Stimulated activated CD4-positive, alpha-beta T cell treated with anti-CD3 and anti-CD28 coated beads, Interleukin-12 subunit alpha, Interleukin-12 subunit beta, amount 100 ng/mL, for 4 hours (primary cell): Measurements from ENCODE around the gene FARS2.

Source experiments
- DNase-seq: peaks from one replicate; pipeline ENCODE4 v3.0.0-alpha.2; 2020

The FARS2 gene

DNA sequence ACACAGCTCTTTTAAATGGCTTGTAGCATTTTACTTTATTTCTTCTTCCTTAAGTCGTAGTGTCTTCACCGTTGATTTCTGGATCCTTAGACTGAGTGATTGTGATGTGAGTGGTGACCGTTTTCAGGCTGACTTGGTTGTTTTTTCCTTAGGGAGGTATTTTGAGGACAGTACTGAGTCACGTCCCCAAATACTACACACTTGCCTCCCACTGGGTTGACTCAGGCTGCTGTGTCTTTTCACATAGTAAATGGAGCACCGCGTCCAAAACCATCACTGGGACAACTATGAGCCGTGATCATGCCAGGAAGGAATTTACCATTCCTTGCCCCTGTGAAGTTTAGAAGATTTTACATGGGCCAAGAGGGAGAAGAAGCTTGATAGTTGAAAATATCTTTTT, 174.1 kb downstream of the FARS2 start:
- DNase-seq, result no peak

- no peak for DNase-seq
Measured at GRCh38 chr6:5438922-5439584, 177.7 kb downstream of the FARS2 start.

DNA sequence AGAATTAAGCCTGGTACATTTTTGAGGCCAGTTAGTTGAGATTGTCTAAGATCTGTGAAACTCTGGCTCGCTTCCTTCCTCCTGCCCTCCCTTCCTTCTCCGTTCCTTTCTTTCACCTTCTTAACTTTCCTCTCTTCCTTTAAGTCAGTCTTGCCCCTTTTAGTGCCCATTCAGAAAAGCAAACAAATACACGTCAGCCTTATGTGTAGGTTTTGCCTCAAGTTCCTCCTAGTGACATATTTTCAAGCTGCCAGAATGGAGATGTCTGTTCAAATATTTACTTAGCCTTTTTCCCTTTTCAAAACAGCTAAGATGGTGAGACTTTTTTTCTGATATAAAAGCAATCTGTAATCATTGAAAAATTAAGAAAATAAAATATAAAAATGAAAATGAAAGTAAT, 178.4 kb downstream of the FARS2 start:
- DNase-seq, result no peak

DNA sequence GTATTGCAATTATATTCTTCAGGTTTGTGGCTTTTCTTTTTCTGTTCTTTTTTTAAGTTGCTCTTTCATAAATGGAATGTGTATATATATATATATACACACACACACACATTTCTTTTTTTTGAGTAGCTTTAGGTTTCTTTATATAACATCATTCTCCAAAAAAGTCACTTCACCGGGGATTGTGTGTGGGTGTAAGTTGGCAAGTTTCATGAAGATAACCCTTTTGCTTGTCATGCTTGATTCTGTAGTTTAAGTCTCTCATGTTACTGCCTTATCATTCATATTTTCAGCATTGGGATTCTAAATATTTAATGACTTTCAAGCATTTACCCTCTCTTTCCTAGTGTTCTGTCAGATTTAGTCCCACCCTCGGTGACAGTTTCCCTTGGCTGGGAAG, 181.0 kb downstream of the FARS2 start:
- no peak for DNase-seq

- no peak for DNase-seq
Measured at GRCh38 chr6:5442916-5443315, 181.6 kb downstream of the FARS2 start.

GRCh38 chr6:5443491-5443890, 182.2 kb downstream of the FARS2 start:
- no peak for DNase-seq

GRCh38 chr6:5446362-5447075, 185.2 kb downstream of the FARS2 start:
- no peak for DNase-seq

- no peak for DNase-seq
Measured at GRCh38 chr6:5447921-5448320, 186.6 kb downstream of the FARS2 start.

- no peak for DNase-seq
Measured at GRCh38 chr6:5450073-5450472, 188.8 kb downstream of the FARS2 start.

GRCh38 chr6:5453546-5453945, 192.2 kb downstream of the FARS2 start:
- no peak for DNase-seq

DNA sequence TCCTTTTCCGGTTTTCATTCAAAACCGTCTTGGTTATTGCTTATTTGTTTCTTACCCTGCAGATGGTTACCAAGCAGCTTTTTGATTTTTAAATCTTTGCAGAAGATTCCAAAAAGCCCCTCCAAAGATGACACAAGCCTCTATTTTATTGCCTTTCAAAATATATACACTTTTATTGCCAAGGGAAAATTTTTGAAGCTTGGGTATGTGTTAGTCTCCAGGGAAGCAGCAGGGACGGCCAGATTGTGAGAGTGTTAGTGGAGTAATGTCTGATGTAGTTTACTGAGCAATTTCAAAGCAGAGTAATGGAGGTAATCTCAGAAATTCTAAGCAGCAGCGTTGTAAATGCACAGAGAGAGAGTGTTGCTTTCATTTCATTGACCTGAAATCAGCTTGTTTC, 193.8 kb downstream of the FARS2 start:
- DNase-seq, result no peak

DNA sequence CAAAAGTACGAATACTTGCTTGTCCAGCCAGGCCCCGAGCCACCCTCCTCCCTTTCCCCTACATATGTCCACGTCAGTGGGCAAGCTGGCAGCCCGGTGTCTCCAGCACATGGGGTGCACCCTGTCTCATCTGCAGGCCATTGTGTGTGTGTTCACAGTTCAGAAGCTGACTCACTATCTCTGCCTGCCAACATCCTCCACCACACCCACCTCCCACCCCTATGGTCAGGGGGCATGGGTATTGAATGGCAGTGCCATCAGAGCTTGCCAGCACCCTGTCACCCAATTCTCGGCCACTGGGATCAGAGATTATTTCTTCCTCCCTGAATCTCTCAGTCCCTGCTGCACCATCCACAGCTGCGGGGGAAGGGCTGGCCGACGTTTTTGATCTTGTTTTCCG, 195.7 kb downstream of the FARS2 start:
- DNase-seq, result no peak

- DNase-seq, result no peak
Measured at GRCh38 chr6:5457983-5458683, 196.8 kb downstream of the FARS2 start.

GRCh38 chr6:5459346-5459745, 198.0 kb downstream of the FARS2 start:
- no peak for DNase-seq

DNA sequence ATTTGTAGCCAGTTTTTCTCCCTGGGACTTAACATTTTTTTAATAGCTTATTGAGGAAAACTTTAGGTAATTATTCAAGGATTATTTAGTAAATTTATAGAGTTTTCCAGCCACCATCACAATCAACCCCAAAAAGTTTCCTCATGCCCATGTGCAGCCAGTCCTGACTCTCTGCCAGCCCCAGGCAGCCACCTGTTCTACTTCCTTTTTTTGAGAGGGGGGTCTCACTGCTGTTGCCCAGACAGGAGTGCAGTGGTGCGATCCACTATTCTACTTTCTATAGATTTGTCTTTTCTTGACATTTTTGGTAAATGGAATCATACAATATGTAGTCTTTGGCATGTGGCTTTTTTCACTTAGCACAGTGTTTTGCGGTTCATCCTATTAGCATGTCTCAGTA, 200.1 kb downstream of the FARS2 start:
- DNase-seq, result no peak

DNA sequence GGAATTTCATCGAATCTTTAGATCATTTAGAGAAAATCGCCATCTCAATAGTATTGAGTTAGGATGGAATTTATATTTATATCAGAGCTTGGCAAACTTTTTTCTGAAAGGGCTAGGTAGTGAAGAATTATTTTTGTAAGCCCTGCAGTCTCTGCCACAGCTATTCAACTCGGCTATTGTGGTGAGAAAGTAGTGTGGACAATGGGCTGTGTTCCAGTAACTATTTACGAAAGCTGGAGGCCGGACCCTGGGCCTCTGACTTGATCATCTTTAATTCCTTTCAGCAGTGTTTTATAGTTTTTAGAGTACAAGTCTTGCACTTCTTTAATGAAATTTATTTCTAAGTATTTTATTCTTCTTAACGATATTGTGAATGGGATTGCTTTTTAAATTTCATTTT, 201.5 kb downstream of the FARS2 start:
- DNase-seq, result no peak

DNA sequence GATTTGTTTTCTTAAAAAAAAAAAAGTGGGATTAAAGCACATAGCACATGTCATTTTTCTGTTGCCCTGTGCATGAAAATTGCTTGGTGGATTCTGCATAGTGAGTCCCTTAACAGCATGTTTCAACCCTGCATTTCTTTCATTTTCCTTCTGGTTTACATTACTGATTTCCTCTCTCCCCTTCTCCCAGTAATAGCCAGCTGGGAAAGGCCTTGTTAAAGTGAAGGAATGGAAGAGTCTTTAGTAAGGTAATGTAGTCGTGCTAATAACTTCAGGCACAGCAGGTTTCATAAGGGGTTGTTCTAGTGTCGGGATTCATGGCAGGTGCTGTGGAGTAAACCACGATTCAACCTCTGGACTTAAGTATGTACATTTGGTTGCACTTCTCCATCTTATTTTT, 202.4 kb downstream of the FARS2 start:
- DNase-seq, result no peak

GRCh38 chr6:5464099-5464885, 203.0 kb downstream of the FARS2 start:
- DNase-seq, result no peak

GRCh38 chr6:5466281-5467136, 205.2 kb downstream of the FARS2 start:
- no peak for DNase-seq

DNA sequence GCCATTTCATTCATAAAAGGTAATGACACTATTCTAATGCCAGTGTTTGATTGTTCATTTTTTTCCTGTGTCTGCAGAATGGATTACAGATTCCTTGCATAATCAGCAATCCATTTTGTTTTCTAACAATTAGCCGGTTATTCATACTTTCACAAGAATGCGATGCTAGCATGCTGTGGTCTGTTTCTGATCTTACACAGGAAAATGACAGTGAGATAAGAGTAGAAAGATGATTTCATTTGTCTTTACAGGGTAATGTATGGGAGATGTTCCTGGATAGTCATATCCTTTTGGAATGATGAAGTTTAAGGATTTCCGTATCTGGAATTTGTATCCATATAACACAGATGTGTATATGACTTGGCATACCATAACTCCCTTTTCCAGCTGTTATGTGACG, 207.3 kb downstream of the FARS2 start:
- no peak for DNase-seq

- no peak for DNase-seq
Measured at GRCh38 chr6:5469101-5469846, 208.0 kb downstream of the FARS2 start.

DNA sequence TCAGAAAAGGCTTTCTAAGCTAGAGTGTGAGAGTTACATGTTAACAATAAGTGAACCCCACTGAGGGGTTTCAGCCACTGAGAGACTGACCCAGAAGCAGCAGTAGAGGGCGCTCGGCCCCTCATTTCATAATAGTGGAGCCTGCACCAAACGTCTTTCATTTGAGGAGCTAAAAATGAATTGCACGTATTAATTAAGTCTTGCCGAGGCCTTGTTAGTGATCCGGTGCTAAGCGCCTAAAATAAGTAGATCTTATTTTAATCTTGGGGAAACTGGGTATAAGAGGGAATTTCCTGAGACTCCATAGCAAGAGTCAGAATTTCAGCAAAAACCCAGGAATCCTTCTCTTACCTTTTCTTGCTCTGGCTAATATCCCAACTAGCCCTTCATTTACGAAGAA, 209.7 kb downstream of the FARS2 start:
- peak; percentile 54 for DNase-seq
